H9 (cell line): ENCODE measurements around the gene TENT5C. TPM values are rescaled to one million over a fixed set of nuclear protein-coding genes. Genes with fewer than 3 reads are reported as not detected.

Experiments used
- DNase-seq: peaks from one replicate; pipeline ENCODE4 v3.0.0-alpha.2; 2017
- H2AFZ ChIP-seq: one replicate; pipeline ENCODE4 v1.6.1; 2013; ENCODE audit warnings: mild to moderate bottlenecking, low read length, control low read depth, moderate library complexity
- H2AK5ac ChIP-seq: 2 replicates; pipeline ENCODE4 v1.6.1; 2013; ENCODE audit warnings: low read length, control low read depth, mixed read lengths; ENCODE audit not compliant: insufficient read length
- H2BK120ac ChIP-seq: one replicate; pipeline ENCODE4 v1.6.1; 2013; ENCODE audit warnings: low read depth, mild to moderate bottlenecking, low read length, control low read depth, inconsistent platforms; ENCODE audit not compliant: poor library complexity, severe bottlenecking
- H2BK12ac ChIP-seq: 2 replicates; pipeline ENCODE4 v1.6.1; 2013; ENCODE audit warnings: low read length, control low read depth, mixed read lengths, low read depth; ENCODE audit not compliant: insufficient read length
- H2BK15ac ChIP-seq: 2 replicates; pipeline ENCODE4 v1.6.1; 2013; ENCODE audit warnings: low read depth, low read length, control low read depth
- H2BK20ac ChIP-seq: one replicate; pipeline ENCODE4 v1.6.1; 2013; ENCODE audit warnings: low read depth, mild to moderate bottlenecking, low read length, control low read depth, inconsistent platforms; ENCODE audit not compliant: poor library complexity, severe bottlenecking
- H2BK5ac ChIP-seq: 2 replicates; pipeline ENCODE4 v1.6.1; 2013; ENCODE audit warnings: low read length, control low read depth, mixed read lengths; ENCODE audit not compliant: insufficient read length
- H3K14ac ChIP-seq: 2 replicates; pipeline ENCODE4 v1.6.1; 2013; ENCODE audit warnings: low read length, control low read depth; ENCODE audit not compliant: insufficient read depth
- H3K18ac ChIP-seq: 2 replicates; pipeline ENCODE4 v1.6.1; 2013; ENCODE audit warnings: low read depth, mild to moderate bottlenecking, mixed read lengths, low read length, control low read depth; ENCODE audit not compliant: insufficient read length
- H3K23ac ChIP-seq: 2 replicates; pipeline ENCODE4 v1.6.1; 2013; ENCODE audit warnings: low read length, control low read depth, mixed read lengths, low read depth; ENCODE audit not compliant: insufficient read length
- H3K23me2 ChIP-seq: 2 replicates; pipeline ENCODE4 v1.6.1; 2013; ENCODE audit warnings: low read depth, mild to moderate bottlenecking, mixed read lengths, low read length, control low read depth; ENCODE audit not compliant: insufficient read length, poor library complexity, severe bottlenecking
- H3K27ac ChIP-seq: 2 replicates; pipeline ENCODE4 v1.5.1; 2013; ENCODE audit warnings: low read length, control low read depth, mixed read lengths, low read depth; ENCODE audit not compliant: insufficient read length
- H3K27me3 ChIP-seq: 2 replicates; pipeline ENCODE4 v1.6.1; 2013; ENCODE audit warnings: low read length, control low read depth, inconsistent platforms; ENCODE audit not compliant: insufficient read depth
- H3K4ac ChIP-seq: 2 replicates; pipeline ENCODE4 v1.6.1; 2013; ENCODE audit warnings: low read depth, mild to moderate bottlenecking, control low read depth, inconsistent platforms, low read length, moderate library complexity
- H3K4me1 ChIP-seq: 2 replicates; pipeline ENCODE4 v1.6.1; 2013; ENCODE audit warnings: low read length, control low read depth, inconsistent platforms; ENCODE audit not compliant: insufficient read depth
- H3K4me2 ChIP-seq: 2 replicates; pipeline ENCODE4 v1.6.1; 2013; ENCODE audit warnings: low read length, control low read depth, mixed read lengths; ENCODE audit not compliant: insufficient read length, insufficient read depth
- H3K56ac ChIP-seq: 2 replicates; pipeline ENCODE4 v1.6.1; 2013; ENCODE audit warnings: low read depth, mild to moderate bottlenecking, mixed read lengths, low read length, control low read depth; ENCODE audit not compliant: insufficient read length
- H3K79me1 ChIP-seq: 2 replicates; pipeline ENCODE4 v1.6.1; 2013; ENCODE audit warnings: low read depth, mild to moderate bottlenecking, moderate library complexity, low read length, control low read depth, inconsistent platforms; ENCODE audit not compliant: insufficient read depth, poor library complexity, severe bottlenecking
- H3K79me2 ChIP-seq: 2 replicates; pipeline ENCODE4 v1.6.1; 2013; ENCODE audit warnings: low read length, control low read depth, inconsistent platforms; ENCODE audit not compliant: insufficient read depth
- H3K9ac ChIP-seq: 2 replicates; pipeline ENCODE4 v1.6.1; 2013; ENCODE audit warnings: low read length, control low read depth, mixed read lengths; ENCODE audit not compliant: insufficient read length; ENCODE audit errors: extremely low read depth
- H3K9me3 ChIP-seq: one replicate; pipeline ENCODE4 v1.6.1; 2013; ENCODE audit warnings: low read depth, low read length, inconsistent platforms; ENCODE audit not compliant: control insufficient read depth
- H3T11ph ChIP-seq: one replicate; pipeline ENCODE4 v1.6.1; 2013; ENCODE audit warnings: mild to moderate bottlenecking, low read length, control low read depth, inconsistent platforms
- H4K20me1 ChIP-seq: one replicate; pipeline ENCODE4 v1.6.1; 2013; ENCODE audit not compliant: control insufficient read depth, insufficient read length, insufficient read depth
- H4K5ac ChIP-seq: 2 replicates; pipeline ENCODE4 v1.6.1; 2013; ENCODE audit warnings: low read depth, mild to moderate bottlenecking, mixed read lengths, low read length, control low read depth; ENCODE audit not compliant: insufficient read length
- H4K8ac ChIP-seq: replicated peaks from 2 replicates; pipeline ENCODE4 v1.6.1; 2013; ENCODE audit warnings: low read length, control low read depth, mixed read lengths, low read depth; ENCODE audit not compliant: insufficient read length
- H4K91ac ChIP-seq: 2 replicates; pipeline ENCODE4 v1.6.1; 2013; ENCODE audit warnings: low read depth, mild to moderate bottlenecking, moderate library complexity, mixed read lengths, low read length, control low read depth; ENCODE audit not compliant: insufficient read length
- H3K27ac Mint-ChIP-seq, 3 experiments: 2 replicates in 2 of 3; 3 replicates in 1 of 3; pipeline ENCODE4 v1.8.0; 2020 to 2021; ENCODE audit warnings: mixed read lengths in 3 of 3, mild to moderate bottlenecking in 1 of 3, moderate library complexity in 1 of 3
- H3K27me3 Mint-ChIP-seq: 2 replicates; pipeline ENCODE4 v1.8.0; 2021; ENCODE audit warnings: low read depth, mild to moderate bottlenecking, moderate library complexity, mixed read lengths
- H3K36me3 Mint-ChIP-seq, 3 experiments: 2 replicates in 2 of 3; 3 replicates in 1 of 3; pipeline ENCODE4 v1.8.0; 2020 to 2021; ENCODE audit warnings: low read depth in 3 of 3, mixed read lengths in 3 of 3; ENCODE audit not compliant: insufficient read depth in 1 of 3
- H3K4me1 Mint-ChIP-seq, 2 experiments: 2 replicates each; pipeline ENCODE4 v1.8.0; 2020; ENCODE audit warnings: mixed read lengths in 2 of 2
- H3K4me3 Mint-ChIP-seq, 2 experiments: 2 replicates in 1 of 2; 3 replicates in 1 of 2; pipeline ENCODE4 v1.8.0; 2020 to 2021; ENCODE audit warnings: mild to moderate bottlenecking in 2 of 2, mixed read lengths in 2 of 2, moderate library complexity in 1 of 2
- H3K9me3 Mint-ChIP-seq, 2 experiments: 2 replicates in 1 of 2; 3 replicates in 1 of 2; pipeline ENCODE4 v1.8.0; 2020; ENCODE audit warnings: mild to moderate bottlenecking in 2 of 2, mixed read lengths in 2 of 2, moderate library complexity in 1 of 2
- CTCF ChIP-seq: fragments of 200-600 bp; sonication (generic); conservative IDR thresholded peaks from 3 replicates; pipeline ENCODE4 v1.8.0; 2021; ENCODE audit warnings: antibody characterized with exemption, mild to moderate bottlenecking
- WGBS: extraction: QIAGEN DNeasy Blood & Tissue Kit; methylation state at CpG from one replicate; pipeline ENCODE4 v1.1.7; 2013; ENCODE audit warnings: missing lambda C conversion rate, low lambda C conversion rate, mixed read lengths; ENCODE audit not compliant: insufficient read length; ENCODE audit errors: extremely low coverage; 5-methylcytosine and 5-hydroxymethylcytosine counted together
- total RNA-seq: library from RNA; stranded (reverse); gene quantifications from 2 replicates; pipeline ENCODE4 v1.2.1, GENCODE V29; 2021

TENT5C gene
- total RNA-seq, 1 experiment from 2014 or later, result 0.37 TPM

- no peak overlapping the region for H2AK5ac ChIP-seq
- H3K14ac ChIP-seq, result no peak overlapping the region
- H2BK20ac ChIP-seq, result no peak overlapping the region
- H2BK5ac ChIP-seq, result no peak overlapping the region
- H4K5ac ChIP-seq, result no peak overlapping the region
- no peak overlapping the region for H2BK12ac ChIP-seq
- H3K23me2 ChIP-seq, result no peaks in the 10 kb centered on the region
- no peak overlapping the region for H2BK15ac ChIP-seq
- no peak overlapping the region for H4K91ac ChIP-seq
- H3K79me1 ChIP-seq, result no peaks in the 10 kb centered on the region
- H3K4me2 ChIP-seq, result no peak overlapping the region
- no peak overlapping the region for H3K27ac ChIP-seq
- H3K4me3 Mint-ChIP-seq, result no peak overlapping the region
- peaks cover 4 to 5% of the 10 kb centered on the region in 2 experiments; a peak in 2 of 4 replicates for H3K4me1 Mint-ChIP-seq
- no peak overlapping the region for H3K23ac ChIP-seq
- no peak overlapping the region for H3T11ph ChIP-seq
- no peak overlapping the region for H2AFZ ChIP-seq
- H4K8ac ChIP-seq, result no peak overlapping the region
- no peaks in the 10 kb centered on the region for H3K27me3 Mint-ChIP-seq
- H3K36me3 Mint-ChIP-seq, result no peaks in the 10 kb centered on the region
- DNase-seq, result no peak
- no peak for TF ChIP-seq CTCF
- H3K79me2 ChIP-seq, result no peaks in the 10 kb centered on the region
- H3K9ac ChIP-seq, result no peak overlapping the region
- H3K18ac ChIP-seq, result no peak overlapping the region
- H2BK120ac ChIP-seq, result no peak overlapping the region
- no peaks in the 10 kb centered on the region for H4K20me1 ChIP-seq
- H3K4ac ChIP-seq, result no peak overlapping the region
- H3K9me3 Mint-ChIP-seq, result no peaks in the 10 kb centered on the region
- no peak overlapping the region for H3K27ac Mint-ChIP-seq
- no peak overlapping the region for H3K56ac ChIP-seq
- H3K4me1 ChIP-seq, result 0 out of 2 replicates have a peak, but pooled peaks cover 3% of the 10 kb centered on the region
- no peaks in the 10 kb centered on the region for H3K9me3 ChIP-seq
- no CpG with 5 or more reads among the region's 3 CpGs for WGBS
- no peaks in the 10 kb centered on the region for H3K27me3 ChIP-seq
Measured at GRCh38 chr1:117641536-117641935, 35.7 kb downstream of the TENT5C start.
